NCI-H1417 treated with DMSO at 0.1 percent for 48 hours (cell line): ENCODE measurements around the gene MAL.

Experiments used
- DNase-seq: peaks from one replicate; lab custom pipeline; 2025; lab: John Stamatoyannopoulos, UW

MAL gene

DNA sequence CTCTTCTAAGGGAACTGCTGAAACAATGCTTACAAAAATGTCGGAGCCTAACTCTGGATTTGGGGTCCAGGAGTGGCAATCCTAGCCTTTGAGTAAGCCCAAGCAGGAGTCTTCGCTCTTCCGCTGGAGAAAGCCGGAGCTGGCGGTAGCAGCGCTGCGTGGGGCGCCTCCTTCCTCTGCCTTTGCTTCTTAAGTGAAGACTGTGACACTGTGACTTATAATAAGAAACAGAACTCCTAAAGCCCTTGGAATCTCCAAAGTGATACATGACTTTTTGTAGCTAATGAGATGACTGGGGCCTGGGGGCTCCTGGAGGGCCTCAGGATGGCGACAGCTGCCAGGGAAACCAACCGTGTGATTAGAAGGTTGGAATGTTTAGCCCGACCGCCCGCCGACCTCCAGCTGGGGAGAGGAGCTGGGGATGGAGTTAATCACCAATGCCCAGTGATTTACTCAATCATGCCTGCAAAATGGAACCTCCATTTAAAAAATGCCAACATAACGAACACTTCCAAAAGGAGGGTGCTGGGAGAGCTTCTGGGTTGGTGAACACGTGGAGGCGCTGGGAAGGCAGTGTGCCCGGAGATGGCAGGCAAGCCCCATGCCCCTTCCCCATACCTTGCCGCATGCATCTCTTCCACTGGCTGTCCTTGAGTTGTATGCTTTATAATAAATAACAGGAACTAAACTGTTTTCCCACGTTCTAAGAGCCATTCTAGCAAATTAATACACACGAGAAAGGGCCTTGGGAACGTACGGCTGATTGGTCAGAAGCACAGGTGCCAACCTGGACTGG is 29.0 kb upstream of the MAL start:
- no peak for DNase-seq

DNA sequence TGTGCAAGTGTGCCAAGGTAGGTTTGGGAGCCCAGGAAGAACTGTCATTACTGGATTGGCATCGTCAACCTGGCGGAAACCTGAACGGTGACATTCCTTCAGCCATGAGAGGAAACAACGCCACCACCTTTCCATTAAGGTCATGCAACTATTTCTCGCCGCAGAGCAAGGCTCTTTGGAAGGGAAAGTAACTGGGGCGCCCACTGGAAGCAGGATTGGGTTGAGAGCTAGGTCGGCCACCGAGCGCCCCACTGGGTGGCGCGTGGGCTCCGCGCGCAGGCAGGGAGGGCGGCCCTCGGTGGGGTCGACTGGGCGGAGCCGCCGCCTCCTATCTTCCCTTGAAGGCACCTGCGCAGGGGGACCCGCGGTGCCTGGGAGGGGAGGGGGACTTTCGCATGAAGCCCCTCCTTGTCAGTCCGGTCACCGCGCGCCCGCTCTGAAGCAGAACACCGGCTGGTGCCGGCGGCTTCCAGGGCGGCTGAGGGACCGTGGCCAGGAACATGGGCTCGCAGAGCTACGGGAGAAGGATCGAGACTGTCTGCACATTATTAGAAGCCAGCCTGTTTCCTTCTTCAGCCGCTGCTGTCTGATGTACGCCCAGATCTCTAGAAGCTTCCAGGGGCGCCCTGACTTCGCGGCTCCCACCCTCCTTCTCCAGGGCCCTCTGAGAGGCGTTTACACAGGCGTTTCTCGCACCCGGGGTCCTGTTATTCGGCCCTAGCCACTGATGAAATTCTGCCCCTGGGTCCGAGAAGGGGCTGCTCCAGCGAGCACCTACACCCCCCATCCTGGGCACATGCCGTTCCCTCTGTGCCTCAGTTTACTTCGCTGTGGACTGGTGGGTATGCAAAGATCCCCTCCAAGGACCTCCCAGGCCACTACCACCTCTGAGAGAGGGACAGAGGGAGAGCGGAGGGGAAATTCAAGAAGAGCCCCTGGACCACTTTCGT is 27.3 kb upstream of the MAL start:
- DNase-seq = no peak

DNA sequence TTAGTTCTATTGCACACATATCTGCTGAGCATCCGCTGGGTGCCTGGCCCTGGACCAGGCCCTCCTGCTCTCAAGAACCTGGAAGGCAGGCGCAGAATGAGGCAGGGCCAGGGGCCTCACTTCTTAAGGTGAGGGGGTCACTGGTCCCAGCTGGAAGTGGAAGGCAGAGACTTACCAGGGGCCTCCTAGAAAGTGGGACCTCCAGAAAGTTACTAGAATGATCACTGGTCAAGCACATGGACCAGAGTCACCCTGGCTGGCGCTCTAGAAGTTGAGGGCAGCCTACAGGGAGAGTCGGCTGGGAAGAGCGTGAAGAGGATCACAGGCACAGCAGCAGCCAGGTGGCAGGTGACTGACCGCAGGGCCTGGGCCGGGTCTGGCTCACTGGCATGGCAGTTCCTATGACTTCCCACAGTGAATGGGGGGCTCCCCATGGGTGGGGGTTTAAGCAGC is 26.1 kb upstream of the MAL start:
- DNase-seq = no peak

GRCh38 chr2:95001051-95001562 is 24.4 kb upstream of the MAL start:
- DNase-seq = no peak

GRCh38 chr2:95001701-95002100 is 23.8 kb upstream of the MAL start:
- no peak for DNase-seq

DNA sequence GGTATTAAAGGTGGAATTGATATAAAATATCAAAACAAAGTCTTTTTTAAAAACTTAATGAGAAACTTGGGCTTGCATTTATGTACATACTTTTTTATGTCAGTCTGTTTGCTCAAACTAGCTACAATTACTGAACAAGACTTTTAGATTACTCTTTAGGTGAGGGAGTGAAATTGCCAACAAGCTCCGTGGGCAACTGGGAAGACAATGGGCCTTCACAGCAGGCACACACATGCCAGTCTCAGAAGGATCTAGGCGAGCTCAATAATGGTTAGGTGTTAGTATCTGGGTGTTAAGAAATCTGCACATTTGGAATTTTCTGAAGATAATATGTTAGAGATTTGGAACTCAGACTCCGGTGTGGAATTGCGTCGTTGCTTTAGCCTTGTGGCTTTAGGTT is 23.0 kb upstream of the MAL start:
- no peak for DNase-seq

- no peak for DNase-seq
Measured at GRCh38 chr2:95004287-95004686, 21.2 kb upstream of the MAL start.

GRCh38 chr2:95004711-95005110 is 20.8 kb upstream of the MAL start:
- DNase-seq = no peak

DNA sequence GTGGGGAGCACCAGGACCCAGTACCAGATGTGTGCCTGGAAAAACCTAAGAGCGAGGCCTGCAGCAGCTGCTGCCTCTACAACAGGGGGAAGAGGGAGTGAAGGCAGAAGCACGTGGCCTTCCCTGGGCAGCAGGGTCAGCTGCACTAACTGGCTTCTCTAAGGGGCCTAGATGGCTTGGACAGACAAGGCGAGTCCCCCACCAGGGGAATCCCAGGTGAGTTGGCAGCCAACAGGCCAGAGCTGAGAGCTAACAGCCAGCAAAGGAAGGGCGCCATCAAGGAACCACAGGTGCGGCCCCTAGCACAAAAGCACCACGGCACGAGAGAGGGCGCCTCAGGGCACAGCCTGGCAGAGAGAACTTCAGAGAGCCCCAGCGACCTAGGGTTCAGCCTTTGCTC is 19.8 kb upstream of the MAL start:
- no peak for DNase-seq

GRCh38 chr2:95006588-95006987 is 18.9 kb upstream of the MAL start:
- no peak for DNase-seq

- no peak for DNase-seq
Measured at GRCh38 chr2:95007031-95007609, 18.4 kb upstream of the MAL start.

- no peak for DNase-seq
Measured at GRCh38 chr2:95007822-95008221, 17.7 kb upstream of the MAL start.

DNA sequence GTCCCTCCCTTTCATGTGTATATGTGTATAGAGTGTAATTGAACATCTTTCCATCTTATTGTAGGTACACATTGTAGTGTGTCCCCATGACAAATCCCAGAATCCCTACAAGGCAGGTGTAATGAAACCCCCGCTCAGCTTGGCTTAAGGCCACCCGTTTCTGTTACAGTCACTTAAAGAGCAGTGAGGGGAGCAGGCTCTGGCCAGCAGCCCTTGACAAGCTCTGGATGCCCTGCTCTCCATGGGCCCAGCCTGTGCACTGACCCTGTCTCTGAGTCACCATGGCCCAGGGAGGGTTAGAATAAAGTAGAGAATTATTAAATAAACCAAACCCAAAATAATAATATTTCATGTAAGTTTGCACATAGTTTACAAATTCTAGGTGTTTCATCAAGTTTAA is 17.2 kb upstream of the MAL start:
- DNase-seq = no peak

- DNase-seq = no peak
Measured at GRCh38 chr2:95008996-95009395, 16.5 kb upstream of the MAL start.

DNA sequence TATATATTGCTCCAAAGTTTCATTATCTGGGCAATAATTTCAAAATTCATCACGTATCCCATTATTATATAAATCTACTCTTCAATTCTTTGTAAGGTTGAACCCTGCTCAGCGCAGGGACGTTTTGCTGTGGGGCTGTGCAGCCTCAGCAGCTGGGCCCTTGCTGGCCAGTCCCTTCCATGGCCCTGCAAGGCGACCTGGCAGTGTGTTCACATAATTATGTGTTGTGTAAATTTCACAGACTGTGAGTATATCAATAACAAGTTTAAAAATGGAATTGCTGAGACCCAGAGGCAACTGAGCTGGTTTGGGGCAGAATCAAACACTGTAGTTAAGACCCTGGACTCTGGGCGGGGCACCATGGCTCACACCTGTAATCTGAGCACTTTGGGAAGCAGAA is 16.1 kb upstream of the MAL start:
- no peak for DNase-seq

DNA sequence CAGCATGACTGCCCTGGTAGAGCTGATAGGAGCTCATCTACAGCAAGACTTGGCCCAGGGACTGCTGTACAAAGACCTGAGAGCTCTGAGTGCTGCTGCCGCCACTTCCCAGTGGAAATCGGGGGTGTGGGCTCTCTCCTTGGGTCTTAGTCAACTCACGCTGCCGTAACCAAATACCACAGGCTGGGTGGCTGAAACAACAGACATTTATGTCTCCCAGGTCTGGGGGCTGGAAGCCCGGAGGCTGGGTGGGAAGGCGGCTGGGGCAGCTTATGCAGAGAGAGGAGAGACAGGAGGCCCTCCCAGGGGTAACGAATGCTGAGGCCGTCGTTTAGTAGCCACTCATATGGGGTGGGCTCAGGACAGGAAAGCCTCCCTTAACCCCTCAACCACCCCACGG is 15.4 kb upstream of the MAL start:
- no peak for DNase-seq

- DNase-seq = no peak
Measured at GRCh38 chr2:95010718-95011117, 14.8 kb upstream of the MAL start.

DNA sequence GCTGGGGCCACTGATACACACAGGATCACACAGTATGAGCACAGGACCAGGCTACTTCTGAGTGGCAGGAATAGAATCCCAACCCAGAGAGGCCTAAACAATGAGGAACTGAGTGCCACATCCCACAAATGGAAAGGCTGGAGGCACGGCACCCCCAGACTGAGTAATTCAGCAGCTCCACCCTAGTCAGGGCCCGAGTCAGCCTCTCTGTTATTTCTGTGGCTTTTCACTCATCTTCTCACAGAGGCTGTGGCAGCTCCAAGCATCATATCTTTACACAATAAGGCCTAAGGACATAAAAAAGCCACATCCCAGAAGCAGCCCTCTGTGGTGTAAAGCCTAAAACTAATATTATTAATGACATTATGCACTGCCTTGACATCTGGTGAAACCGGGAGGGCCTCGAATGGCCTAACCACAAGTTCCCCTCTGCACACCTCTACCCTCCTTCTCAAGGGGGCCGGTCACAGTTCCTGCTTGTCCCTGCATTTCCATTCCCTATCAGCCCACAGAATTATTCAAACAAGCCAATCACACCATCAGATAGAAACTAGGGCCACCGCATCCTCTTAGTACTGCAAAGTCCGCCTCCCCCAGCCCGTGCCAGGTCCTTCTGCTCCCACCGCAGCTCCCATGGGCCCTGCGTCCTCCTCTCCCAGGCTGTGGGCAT is 12.5 kb upstream of the MAL start:
- no peak for DNase-seq

DNA sequence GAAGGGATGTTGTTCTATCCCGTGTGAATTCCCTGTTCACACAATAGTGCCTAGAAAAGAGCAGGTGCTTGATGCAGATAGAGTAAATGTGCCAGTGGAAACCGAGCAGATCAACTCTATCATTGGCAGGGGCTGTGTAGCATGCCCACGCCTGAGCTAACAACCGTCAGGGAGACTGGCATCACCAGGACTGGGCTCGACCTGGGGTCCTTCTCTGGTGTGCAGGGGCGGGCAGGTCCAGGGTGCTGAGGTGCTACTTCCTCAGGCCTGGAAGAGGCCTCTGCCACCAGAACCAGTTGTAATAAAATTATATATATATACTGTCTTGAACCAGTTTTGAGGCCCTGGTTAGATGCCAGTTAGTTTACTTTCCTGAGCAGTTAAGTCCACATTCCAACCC is 11.8 kb upstream of the MAL start:
- no peak for DNase-seq

GRCh38 chr2:95014126-95014708 is 11.3 kb upstream of the MAL start:
- DNase-seq = no peak

DNA sequence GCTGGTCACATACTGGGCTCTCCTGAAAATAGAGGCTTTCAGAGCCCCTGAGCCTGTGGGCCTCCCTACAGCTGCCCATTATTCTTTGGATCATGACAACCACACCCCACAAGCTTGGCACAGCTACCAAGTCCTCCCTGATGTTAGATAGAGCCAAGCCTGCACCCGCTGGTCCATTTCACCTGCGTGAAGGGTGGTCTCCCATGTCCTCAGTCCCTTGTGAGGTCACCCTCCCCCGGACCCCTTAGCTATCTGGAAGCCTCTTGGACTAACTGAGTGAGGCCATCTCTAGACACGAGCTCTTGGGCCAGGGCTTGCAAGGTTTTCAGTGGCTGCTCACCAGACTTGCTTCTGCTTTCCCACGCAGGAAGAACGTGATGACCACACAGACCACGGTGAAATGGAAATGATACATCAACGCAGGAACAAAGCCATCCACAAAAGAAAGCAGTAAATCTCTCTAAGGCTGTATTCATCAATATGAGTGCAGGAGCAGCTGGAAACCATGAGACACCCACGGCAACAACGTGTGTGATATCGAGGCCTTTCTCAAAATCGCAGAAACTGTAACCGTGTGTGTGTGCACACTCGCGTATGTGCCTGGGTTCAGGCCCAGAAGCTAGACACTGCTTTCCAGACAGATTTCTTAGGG is 10.1 kb upstream of the MAL start:
- no peak for DNase-seq
